Dendritic cell treated with granulocyte-macrophage colony-stimulating factor and Interleukin-4, amounts not matched to agents 40 ng/mL and 50 ng/mL, for 4 days (primary cell): ENCODE results near the gene LINC01488.

Source experiments
- H3K27ac Mint-ChIP-seq: one replicate; pipeline ENCODE4 v1.8.0; 2022; ENCODE audit warnings: mild to moderate bottlenecking, mixed read lengths
- H3K27me3 Mint-ChIP-seq: one replicate; pipeline ENCODE4 v1.8.0; 2022; ENCODE audit warnings: mild to moderate bottlenecking, mixed read lengths
- H3K36me3 Mint-ChIP-seq: one replicate; pipeline ENCODE4 v1.8.0; 2022; ENCODE audit warnings: low read depth, mixed read lengths
- H3K4me1 Mint-ChIP-seq: one replicate; pipeline ENCODE4 v1.8.0; 2022; ENCODE audit warnings: low read depth, mixed read lengths
- H3K4me3 Mint-ChIP-seq: one replicate; pipeline ENCODE4 v1.8.0; 2022; ENCODE audit warnings: mild to moderate bottlenecking, moderate library complexity, mixed read lengths
- H3K9me3 Mint-ChIP-seq: one replicate; pipeline ENCODE4 v1.8.0; 2022; ENCODE audit warnings: mixed read lengths
- intact Hi-C: fragments of 100-400 bp; cut with micrococcal nuclease; formaldehyde crosslinking; loops from one replicate; pipeline ENCODE4 v1.15.0; 2022

Gene LINC01488

DNA sequence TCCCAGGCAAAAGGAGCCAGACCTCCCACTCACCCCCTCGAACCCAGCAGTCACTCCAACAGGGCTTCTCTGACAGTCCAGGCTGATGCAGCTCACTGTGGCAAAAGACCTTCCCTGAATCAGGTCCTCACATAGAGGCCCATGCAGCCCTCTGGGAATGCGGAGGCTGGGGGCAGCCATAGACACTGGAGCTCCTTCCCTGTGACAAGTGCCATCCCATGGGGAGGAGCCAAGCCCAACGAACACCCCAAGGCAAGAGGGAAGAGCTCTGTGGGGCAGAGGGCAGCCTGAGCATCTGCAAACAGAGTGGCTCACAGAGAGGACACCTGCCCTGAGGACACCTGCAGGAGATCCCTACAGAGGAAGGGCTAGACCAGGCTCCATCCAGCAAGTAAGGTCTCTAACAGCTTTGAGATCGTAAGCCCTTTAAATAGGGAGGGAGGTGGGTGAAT is at the start of gene LINC01488:
TSS of gene LINC01488 (plus strand) at position 271 of the 452 bp plus-strand sequence.
- Mint-ChIP-seq H3K4me1 (no peaks in the 10 kb centered on the region), H3K4me3 (no peak within 1 kb of the TSS), H3K36me3 (no peaks in the 10 kb centered on the region), H3K9me3 (no peaks in the 10 kb centered on the region), H3K27me3 (no peaks in the 10 kb centered on the region), H3K27ac (no peak within 1 kb of the TSS)
- intact Hi-C loops, result no loop called here

DNA sequence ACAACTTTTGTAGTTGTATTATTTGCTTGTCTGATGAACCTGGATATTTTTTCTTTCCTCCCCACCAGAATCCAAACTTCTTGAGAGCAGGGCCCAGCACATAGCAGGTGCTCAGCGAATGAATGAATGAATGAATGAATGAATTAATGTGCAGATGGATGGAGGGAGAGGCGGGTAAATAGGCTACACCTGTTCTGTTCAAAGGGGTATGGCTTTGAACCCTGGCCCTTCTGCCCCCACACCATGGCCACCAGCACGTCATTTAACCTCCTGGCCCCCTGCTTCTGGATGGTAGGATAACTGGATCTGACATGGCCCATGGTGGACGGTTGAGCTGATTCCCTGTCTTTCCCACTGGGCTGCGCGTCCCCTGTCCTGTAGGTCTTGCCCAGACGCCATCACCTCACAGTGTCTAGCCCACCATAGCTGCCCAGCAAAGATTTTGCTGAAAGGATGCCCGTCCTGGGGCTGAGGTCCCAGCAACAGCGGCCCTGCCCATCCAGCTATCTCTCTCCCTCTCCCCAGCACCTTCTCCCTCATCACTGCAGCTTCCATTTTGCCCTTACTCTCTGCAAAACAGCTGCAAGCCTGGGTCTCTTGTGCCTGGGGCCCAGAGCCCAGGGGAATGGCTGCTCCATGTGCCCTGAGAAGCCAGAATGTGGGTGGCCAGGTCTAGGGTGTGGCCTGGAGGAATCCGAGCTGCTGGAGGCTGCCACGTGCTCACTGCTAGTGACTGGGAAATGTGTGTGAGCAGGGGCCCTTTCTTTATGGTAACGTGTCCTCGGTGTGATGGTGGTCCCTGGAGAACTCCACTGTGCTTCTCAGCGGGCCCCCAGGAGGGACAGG is 49.3 kb upstream of the LINC01488 start:
- intact Hi-C loops, result no loop called here
- H3K27me3 Mint-ChIP-seq, result peaks cover 32% of the 10 kb centered on the region
- H3K36me3 Mint-ChIP-seq, result no peaks in the 10 kb centered on the region
- H3K4me1 Mint-ChIP-seq, result peaks cover 16% of the 10 kb centered on the region
- no peak overlapping the region for H3K27ac Mint-ChIP-seq
- H3K9me3 Mint-ChIP-seq, result no peaks in the 10 kb centered on the region
- H3K4me3 Mint-ChIP-seq, result no peak overlapping the region

DNA sequence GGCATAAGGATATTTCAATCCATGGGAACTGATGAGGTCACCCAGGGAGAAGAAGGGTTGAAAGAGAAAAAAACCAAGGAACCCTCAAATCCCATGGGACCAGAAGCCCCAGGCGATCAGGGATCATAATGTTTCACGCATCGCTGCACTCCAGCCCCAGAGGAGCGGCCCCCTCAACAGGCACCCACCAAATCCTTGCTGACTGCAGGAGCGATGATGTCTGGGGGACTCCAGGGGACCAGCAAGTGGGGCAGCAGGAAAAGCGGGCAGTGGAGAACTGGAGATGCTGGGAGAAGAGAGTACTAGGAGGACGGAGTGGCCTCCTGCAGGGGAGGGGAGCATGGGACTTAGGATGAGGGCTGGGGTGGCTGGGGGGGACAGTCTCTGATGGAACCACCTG is 47.7 kb upstream of the LINC01488 start:
- H3K4me1 Mint-ChIP-seq, result peaks cover 19% of the 10 kb centered on the region

DNA sequence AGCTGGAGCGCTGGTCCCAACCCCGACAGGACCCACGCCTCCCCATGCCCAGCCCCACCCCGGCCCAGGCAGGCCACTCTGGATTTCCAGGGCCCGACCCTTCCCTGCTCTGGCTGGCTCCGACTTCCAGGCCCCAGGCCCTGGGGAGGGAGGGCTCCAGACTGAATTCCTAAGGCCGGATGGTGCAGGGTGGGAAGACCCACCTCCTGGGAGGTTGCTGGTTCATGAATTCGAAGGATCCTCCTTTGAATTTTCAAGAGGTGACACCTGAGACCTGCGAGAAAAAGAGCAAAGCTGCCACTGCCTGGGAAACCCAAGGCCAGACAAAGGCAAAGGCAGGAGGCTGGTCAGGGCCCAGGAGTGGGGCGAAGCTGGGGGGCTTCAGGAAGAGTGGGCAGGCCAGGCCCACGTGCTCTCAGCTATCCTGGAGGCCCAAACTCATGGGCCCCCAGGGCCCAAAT is 47.0 kb upstream of the LINC01488 start:
- intact Hi-C loops, result no loop called here
- peaks cover 46% of the 10 kb centered on the region for H3K27me3 Mint-ChIP-seq

More for the DNA sequence above, 47.7 kb upstream of the LINC01488 start:
- Mint-ChIP-seq H3K27ac (no peak overlapping the region), H3K4me3 (no peak overlapping the region), H3K9me3 (no peaks in the 10 kb centered on the region), H3K36me3 (no peaks in the 10 kb centered on the region), H3K27me3 (peaks cover 38% of the 10 kb centered on the region)
- intact Hi-C loops, result no loop called here

DNA sequence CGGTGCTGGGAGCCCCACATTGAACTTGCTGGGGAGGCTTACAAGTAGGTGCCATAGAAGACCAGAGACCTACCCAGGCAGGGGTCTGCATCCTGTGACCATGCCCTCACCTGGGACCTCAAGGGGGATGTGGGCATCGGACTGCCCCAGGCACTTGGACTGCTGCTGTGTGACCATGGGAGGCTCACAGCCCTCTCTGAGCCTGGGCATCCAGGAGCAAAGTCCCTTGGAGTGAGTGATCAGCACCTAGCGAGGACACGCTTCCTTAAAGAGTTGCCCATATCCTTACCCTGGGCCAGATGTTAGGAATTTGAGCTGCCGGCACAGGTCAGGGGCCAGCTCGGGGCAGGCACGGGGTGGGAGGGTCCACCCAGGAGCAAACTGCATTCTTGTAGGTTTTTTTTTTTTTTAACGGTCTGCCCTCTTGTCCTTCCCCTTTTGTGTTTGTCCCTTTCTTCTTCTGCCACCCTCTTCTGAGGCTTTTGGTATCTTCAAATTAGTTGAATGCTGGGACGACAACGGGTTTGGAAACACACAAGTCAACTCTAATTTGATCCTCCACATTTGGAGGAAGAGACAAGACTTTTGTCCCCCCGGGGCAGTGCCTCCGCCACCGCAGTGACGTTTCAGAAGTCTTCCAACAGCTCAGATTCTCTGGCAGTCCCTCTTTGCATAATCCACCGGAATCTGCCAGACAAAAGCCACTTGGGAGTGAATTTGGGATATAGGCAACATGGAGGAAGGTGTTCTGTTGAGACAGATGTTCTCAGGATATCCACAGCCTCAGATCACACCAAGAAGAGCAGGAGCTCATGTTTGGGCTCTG is 46.1 kb upstream of the LINC01488 start:
- Mint-ChIP-seq H3K27me3 (peaks cover 55% of the 10 kb centered on the region), H3K9me3 (no peaks in the 10 kb centered on the region), H3K36me3 (no peaks in the 10 kb centered on the region), H3K4me3 (no peak overlapping the region), H3K4me1 (peaks cover 19% of the 10 kb centered on the region), H3K27ac (no peak overlapping the region)
- intact Hi-C loops, result no loop called here

More for the DNA sequence above, 47.0 kb upstream of the LINC01488 start:
- no peak overlapping the region for H3K4me3 Mint-ChIP-seq
- peaks cover 19% of the 10 kb centered on the region for H3K4me1 Mint-ChIP-seq
- no peak overlapping the region for H3K27ac Mint-ChIP-seq
- H3K36me3 Mint-ChIP-seq, result no peaks in the 10 kb centered on the region
- H3K9me3 Mint-ChIP-seq, result no peaks in the 10 kb centered on the region

DNA sequence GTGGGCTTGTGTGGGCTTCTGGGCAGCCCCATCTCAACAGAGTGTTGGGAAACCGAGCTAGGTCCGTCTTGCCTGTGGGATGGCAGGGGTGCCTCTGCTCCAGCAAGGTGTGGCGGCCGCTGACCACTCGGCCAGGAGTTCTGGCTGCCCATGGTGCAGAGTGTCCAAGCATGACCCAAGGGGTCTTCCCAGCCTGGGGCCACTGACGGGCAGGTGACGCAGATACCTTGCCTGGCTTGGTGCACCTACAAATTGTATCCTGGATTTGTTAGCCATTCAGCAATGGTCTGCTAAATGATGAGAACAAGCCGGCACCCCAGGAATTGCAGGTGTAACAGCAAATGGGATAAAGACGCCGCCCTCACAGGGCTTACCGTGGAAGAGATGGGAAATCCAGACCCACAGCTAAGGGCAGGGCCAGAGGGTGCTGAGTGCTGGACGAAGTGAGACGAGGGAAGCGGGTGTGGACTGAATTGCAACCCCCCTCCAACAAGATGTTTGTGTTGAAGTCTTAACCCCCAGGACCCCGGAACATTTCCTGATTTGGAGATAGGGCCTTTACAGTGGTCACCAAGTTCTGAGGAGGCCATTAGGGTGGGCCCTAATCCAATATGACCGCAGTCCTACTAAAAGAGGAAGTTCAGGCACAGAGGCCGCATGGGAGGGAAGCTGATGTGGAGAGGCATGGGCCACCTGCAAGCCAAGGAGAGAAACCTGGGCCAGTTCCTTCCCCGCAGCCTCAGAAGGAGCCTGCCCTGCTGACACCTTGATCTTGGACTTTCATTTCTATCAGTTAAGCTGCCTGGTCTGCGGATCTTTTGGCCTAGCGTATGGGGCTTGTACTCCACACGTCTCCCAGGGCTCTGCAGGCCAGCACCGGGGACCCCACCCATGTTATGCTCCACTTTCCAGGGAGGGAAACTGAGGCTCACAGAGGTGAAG is 45.2 kb upstream of the LINC01488 start:
- Mint-ChIP-seq H3K27me3 (peaks cover 60% of the 10 kb centered on the region), H3K27ac (no peak overlapping the region), H3K4me3 (no peak overlapping the region), H3K4me1 (peaks cover 19% of the 10 kb centered on the region), H3K36me3 (no peaks in the 10 kb centered on the region), H3K9me3 (no peaks in the 10 kb centered on the region)
- intact Hi-C loops, result no loop called here

DNA sequence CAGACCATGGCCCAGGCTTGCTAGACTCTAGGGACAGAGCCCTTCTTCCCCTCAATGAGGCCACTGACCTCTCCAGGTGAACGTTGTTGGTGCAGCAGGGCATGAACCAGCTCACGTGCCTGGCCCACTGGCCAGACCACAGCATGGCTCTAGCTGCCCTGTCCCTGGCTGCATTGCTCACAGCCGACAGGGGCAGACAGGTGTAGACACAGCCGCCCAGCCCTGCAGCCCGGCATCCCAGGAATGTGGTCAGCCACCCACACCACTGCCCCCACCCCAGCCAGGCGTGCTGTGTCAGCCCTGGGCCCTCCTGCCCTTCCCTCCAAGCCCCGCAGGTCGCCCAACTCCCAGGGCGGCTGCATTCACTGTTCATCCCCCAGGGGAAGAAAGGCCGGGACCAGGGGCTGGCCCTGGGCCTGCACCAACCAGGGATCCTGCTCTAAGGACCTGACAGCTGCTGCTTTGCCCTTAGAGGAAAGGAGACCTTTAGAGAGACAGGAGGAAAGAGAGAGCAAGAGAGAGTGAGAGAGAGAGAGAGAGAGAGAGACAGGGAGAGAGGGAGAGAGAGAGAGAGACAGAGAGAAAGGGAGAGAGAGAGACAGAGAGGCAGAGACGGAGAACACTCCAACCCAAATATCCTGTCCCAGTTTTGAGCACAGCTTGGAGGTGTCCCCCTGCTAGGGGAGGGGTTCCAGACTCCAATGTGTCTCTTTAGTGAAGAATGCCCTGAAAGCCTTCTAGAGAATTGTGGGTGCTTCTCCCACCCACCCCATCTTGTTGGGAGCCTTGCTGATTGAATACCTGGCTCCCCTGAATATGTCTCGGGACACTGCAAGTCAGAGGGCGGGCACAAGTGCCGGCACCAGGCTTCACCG is 44.2 kb upstream of the LINC01488 start:
- H3K9me3 Mint-ChIP-seq, result no peaks in the 10 kb centered on the region
- H3K4me1 Mint-ChIP-seq, result peaks cover 20% of the 10 kb centered on the region
- H3K36me3 Mint-ChIP-seq, result no peaks in the 10 kb centered on the region
- H3K27ac Mint-ChIP-seq, result no peak overlapping the region
- intact Hi-C loops, result no loop called here
- peaks cover 69% of the 10 kb centered on the region for H3K27me3 Mint-ChIP-seq
- H3K4me3 Mint-ChIP-seq, result no peak overlapping the region

DNA sequence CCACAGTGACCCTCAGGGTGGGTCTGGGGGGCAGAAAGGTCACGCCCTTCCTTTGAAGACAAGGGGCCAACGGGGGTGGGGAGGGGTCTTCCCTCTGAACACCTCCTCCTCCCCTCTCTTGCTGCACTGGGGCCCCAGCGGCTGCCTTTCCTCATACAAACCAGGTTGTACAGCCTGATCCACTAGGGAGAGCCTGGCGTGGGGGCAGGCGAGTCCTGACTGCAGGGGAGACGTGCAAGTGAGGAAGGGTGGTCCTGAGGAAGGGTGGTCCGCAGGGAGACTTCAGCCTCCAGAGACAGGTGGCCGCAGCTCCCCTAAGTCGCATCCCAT is 43.6 kb upstream of the LINC01488 start:
- H3K4me3 Mint-ChIP-seq, result no peak overlapping the region
- H3K27ac Mint-ChIP-seq, result no peak overlapping the region
- no peaks in the 10 kb centered on the region for H3K9me3 Mint-ChIP-seq
- H3K36me3 Mint-ChIP-seq, result no peaks in the 10 kb centered on the region
- H3K27me3 Mint-ChIP-seq, result peaks cover 75% of the 10 kb centered on the region
- intact Hi-C loops, result no loop called here
- H3K4me1 Mint-ChIP-seq, result peaks cover 26% of the 10 kb centered on the region

DNA sequence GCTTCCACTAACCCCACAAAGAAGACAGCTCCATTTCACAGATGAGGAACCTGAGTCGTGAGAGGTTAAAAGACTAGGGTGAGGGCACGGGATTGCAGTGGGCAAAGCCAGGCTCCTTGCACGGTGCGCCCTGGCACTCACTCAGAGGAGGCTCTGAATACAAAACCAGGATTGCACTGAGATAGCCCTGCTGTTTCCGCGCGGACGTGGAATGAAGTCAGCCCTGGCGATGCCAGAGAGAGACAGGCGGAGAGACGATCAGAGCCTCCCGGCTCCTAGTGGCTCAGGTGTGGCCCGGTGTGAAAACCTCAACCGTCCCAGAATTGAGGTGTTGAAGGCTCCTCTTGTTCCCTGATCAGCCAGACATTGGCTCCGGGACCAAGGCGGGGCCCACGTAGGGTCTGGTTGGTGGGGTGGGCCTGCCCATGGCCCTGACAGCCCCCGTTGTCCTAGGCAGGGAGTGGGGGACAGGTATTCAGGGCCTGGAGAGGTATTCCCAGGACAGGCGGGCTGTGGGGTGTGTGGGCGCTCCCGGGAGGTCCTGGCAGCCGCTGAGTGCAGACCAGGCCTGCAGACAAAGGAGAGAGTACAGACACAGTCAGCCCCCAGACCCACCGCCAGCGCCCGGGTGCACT is 43.1 kb upstream of the LINC01488 start:
- H3K27me3 Mint-ChIP-seq, result peaks cover 76% of the 10 kb centered on the region
- intact Hi-C loops, result no loop called here
- H3K36me3 Mint-ChIP-seq, result no peaks in the 10 kb centered on the region
- no peak overlapping the region for H3K4me3 Mint-ChIP-seq
- no peaks in the 10 kb centered on the region for H3K9me3 Mint-ChIP-seq
- peaks cover 32% of the 10 kb centered on the region for H3K4me1 Mint-ChIP-seq
- H3K27ac Mint-ChIP-seq, result no peak overlapping the region

DNA sequence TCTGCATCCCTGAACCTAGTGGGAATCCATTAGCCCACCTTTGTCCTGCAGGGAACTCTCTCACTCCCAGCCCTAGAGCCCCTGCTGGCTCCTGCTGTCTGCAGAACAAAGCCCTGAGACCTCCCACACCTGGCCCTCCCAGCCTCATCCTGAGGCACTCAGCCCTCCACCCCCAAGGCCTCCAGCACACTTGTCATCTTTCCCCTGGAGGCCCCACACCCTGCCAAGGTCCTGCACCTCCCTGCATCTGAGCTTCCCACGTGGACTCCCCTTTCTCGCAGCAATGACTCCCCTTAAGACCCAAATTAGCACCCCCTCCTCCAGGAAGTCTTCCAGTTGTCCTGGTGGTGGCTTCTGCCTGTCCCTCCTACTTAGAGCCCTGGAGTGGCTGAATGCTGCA is 42.3 kb upstream of the LINC01488 start:
- no peak overlapping the region for H3K27ac Mint-ChIP-seq
- peaks cover 39% of the 10 kb centered on the region for H3K4me1 Mint-ChIP-seq
- H3K4me3 Mint-ChIP-seq, result no peak overlapping the region
- H3K36me3 Mint-ChIP-seq, result no peaks in the 10 kb centered on the region
- intact Hi-C loops, result no loop called here
- peaks cover 71% of the 10 kb centered on the region for H3K27me3 Mint-ChIP-seq
- no peaks in the 10 kb centered on the region for H3K9me3 Mint-ChIP-seq

DNA sequence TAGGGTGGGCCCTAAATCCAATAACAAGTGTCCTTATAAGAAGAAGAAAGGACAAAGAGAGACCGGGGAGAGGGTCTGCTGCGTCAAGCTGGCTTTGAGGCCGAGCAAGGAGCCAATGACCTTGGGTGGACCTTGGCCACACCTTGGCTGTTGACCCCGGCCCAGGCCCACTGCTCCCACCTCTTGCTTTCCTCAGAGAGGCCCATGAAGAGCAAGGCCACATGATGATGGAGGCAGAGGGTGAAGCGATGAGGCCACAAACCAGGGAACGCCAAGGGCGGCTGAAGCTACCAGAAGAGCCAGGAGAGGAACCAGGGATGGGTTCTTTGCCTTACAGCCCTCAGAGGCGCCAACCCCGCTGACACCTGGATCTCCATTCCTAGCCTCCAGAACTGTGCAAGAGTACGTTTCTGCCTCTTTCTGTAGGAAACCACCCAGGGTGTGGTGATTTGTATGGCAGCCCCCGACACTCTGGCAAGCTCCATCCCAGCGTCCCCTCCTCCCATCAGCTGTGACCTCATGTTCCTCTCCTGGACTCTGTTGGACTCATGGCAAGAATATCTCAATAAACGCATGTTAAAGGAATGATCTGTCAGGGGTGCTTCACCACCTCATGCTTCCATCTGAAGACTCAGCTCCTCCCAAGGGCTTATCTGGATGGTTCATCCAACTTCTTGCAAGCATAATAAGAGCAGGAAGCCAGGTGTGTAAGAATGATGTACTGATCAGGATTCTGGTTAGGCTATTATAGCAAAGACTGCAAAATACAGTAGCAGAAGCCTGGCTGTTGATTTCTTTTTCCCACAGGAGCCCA is 41.6 kb upstream of the LINC01488 start:
- Mint-ChIP-seq H3K36me3 (no peaks in the 10 kb centered on the region), H3K4me3 (no peak overlapping the region), H3K4me1 (peaks cover 44% of the 10 kb centered on the region), H3K27me3 (peaks cover 66% of the 10 kb centered on the region), H3K9me3 (no peaks in the 10 kb centered on the region), H3K27ac (no peak overlapping the region)
- intact Hi-C loops, result loop anchor here (10.0 kb wide), 2 partner anchors 95 to 195 kb away; no protein-coding TSS in a partner anchor

DNA sequence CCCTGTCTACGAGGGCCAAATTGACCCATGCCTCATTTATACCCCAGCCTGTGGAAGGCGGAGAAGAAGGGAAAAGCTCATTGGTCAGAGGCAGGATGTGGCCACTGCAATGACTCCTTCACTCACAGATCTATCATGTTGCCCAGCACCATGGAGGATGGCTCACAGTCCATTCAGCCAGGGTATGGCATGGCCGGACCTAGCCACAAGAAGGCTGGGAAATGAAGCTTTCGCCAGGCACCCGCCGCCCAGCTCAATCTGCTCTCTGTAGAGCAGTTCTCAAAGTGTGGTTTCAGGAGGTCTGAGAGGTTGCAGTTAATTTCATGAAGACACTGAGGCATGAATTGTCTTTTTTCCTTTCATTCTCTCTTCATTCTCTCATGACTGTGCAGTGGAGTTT is 40.6 kb upstream of the LINC01488 start:
- Mint-ChIP-seq H3K27me3 (peaks cover 60% of the 10 kb centered on the region), H3K4me3 (no peak overlapping the region), H3K36me3 (no peaks in the 10 kb centered on the region), H3K9me3 (no peaks in the 10 kb centered on the region), H3K27ac (no peak overlapping the region), H3K4me1 (peaks cover 51% of the 10 kb centered on the region)
- intact Hi-C loops, result loop anchor here (10.0 kb wide), 2 partner anchors 94 to 194 kb away; no protein-coding TSS in a partner anchor
